ENCODE results near the gene HECTD4.
"Not testable (repeated sequence)": the region's sequence is repeated elsewhere in the genome, so short reads cannot be mapped to it uniquely, and the experiment has no call there.

Gene HECTD4

DNA sequence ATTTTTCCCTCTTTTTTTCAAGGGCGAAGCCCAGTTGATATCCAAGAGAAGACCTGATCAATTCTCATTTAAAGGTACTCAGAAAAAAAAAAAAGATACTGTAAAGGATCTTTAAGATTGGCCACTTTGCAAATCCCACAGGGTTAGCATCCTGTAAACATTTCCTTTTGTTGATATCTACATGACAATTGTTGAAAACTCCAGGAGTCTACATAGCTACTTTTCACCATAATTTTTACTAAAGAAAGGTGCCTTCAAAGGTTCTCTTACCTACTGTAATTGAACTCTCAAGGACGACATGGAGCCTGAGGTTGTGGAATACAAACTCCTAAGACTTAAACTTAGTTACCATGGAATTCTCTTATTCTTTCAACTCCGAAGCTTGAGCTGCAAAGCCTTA is 125.5 kb downstream of the HECTD4 start:
- no peak for DNase-seq

DNA sequence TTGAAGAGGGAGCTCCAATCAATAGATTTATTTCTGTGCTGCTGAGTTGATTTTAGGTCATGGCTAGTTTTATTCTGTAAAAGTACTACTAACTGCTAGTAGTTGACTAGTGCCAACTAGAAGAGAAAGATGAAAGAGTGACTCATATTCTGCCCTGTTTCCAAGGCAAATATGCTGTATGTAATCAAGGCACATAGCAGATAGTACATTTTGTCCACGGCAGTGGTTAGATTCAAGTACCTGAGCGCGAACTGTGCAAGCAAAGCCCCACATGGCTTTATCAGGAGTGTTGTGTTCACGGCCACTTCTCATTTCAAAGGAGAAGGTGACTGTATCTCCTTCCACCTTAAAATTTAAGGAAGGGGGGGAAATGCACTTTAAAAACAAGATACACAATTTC is 130.0 kb downstream of the HECTD4 start:
- no peak for DNase-seq

DNA sequence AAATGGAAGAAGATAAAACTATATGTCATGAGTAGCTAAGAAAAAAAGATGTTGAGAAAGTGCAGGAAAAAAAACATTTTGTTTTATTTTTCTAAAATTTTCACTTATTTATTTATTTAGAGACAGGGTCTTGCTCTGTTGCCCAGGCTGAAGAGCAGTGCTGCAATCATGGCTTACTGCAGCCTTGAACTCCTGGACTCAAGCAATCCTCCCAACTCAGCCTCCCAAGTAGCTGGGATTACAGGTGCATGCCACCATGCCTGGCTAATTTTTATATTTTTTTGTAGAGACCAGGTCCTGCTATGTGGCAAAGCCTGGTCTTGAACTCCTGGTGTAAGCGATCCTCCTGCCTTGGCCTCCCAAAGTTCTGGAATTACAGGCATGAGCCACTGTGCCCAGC is 137.3 kb downstream of the HECTD4 start:
- not testable (repeated sequence) for DNase-seq

DNA sequence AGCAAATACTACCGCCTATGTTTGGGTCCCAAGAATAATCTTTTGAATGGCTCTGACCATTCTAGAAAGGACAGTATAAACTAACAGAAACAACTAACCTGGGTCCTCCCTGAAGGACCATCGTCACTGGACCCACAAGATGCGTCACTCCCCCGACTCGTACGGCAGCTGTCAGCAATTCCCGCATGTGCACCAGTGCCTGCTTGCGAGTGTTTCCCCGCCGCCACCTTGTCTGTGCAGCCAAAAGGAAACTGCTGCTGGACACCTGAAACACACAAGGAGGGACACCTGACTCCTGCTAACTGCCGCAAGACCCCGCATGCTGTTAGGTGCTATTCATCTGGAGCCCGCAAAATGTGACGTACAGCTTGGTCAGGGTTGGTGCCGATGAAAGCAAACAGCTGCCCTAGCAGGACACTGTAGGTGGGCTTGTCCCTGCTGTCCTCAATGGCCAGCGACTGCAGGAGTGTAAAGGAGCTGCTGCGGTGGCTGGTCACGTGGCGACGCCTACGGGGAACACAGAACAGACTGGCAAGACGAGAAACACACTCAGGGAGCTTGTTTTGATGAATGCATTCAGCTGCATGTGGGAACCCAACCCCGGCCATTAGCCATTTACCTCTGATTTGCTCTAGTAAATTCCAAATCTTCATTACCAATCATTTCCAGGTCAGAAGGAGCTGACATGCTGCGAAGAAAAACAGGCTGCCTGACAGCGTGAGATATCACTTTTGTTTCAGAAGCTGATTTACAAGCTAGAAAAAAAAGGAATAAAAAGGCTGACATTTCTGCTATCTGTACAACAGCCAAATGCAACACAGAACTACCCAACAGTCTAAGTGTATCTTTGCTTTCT is 138.7 kb downstream of the HECTD4 start:
- no peak for DNase-seq

DNA sequence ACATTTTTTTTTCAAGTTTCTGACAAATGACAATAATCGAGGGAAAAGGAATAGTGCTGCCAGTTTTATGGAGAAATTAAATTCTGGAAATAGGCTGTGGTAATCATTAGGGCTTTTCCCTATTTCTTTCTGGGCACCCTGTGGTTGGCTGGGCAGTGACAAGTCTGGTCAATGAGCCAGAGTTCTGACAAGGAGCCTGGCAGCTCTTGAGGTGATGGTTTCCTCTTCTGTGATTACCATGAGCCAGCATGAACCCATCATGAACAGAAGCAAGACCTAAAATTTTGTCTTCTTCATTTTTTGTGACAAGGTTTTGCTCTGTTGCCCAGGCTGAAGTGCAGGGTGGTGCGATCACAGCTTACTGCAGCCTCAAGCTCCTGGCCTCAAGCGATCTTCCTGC is 141.1 kb downstream of the HECTD4 start:
- no peak for DNase-seq

DNA sequence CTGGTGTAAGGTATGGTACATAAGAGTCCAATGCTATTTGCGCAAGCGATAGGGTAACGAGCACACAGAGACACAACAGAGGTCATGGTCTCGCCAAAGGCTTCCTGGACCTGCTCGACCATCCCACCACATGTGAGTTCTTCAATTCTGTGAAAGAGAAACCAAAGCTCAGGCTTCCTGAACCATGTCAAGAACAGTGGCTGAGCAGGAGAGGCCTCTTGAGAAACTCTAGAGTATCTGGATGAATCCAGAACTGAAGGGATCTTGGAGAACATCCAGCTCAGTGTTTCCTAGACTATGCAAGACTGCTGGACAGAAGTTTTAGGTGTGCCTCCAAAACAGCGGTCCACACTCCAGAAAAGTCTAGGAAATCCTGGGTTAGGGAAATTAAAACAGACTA is 142.3 kb downstream of the HECTD4 start:
- DNase-seq, result no peak

DNA sequence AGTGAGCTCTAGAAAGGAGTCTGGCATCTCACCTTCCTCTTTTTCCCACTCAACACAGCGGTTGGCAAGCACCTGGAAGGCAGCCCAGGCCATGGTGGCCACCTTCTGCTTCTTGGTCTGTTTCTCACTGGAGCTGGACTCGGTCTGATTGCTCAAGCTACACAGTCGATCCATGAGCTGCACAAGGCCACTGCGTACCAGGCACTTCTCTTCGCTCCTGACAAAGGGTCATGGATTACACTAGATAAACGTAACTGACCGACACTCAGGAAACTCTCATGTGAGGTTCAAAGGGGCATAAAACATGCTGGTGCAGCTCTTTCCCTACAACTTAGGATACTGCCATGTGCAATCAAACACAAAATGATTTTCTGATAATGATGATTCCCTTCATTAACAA is 143.2 kb downstream of the HECTD4 start:
- DNase-seq, result no peak

DNA sequence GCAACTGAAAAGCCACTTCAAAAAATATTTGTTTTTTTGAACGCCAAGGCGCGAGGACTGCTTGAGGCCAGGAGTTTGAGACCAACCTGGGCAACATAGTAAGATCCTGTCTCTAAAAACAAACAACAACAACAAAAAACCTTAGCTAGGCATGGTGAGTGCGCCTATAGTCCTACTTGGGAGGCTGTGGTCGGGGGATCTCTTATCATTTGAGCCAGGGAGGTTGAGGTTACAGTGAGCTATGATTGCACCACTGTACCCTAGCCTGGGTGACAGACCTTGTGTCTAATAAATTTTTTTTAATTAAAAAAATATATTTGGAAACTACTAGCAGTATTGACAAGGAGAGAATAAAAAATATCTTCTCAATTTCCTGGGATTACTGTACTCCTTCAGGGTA is 143.8 kb downstream of the HECTD4 start:
- no peak for DNase-seq

DNA sequence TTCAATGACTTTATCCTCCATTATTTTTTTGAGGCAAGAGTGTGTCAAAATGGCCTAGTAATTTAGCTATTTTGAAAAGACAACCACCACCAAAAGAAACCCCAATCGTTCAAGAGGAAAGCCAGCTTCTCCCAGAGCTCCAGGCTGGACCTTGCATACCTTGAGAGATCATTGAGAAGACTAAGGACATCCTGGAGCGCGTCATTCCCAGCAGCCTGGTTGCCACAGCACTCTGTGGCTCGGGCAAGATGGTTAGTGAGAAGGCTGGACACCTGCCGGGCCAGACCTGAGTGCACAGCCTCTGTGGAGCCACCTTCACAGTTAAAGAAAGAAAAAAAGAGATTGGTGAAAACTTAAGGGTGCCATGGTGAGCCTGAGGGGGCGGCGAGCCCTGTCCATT is 145.4 kb downstream of the HECTD4 start:
- DNase-seq, result no peak

DNA sequence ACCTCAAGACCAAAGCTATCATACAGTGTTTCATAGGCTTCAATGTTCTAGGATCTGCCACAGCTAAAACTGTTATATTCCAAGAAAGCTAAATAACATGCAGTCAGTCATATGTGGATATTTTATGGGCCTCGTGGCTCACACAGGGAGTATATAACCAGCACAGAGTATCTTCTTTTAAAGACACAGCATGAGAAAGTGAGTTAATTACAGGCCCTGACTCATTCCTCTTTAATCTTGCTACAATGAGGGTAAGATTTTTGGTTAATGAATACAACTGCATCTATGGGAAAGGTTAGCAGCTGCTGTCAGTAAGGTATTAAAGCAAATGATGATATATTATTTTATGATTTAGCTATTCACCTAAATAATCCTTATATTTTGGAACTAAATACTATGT is 145.8 kb downstream of the HECTD4 start:
- no peak for DNase-seq

DNA sequence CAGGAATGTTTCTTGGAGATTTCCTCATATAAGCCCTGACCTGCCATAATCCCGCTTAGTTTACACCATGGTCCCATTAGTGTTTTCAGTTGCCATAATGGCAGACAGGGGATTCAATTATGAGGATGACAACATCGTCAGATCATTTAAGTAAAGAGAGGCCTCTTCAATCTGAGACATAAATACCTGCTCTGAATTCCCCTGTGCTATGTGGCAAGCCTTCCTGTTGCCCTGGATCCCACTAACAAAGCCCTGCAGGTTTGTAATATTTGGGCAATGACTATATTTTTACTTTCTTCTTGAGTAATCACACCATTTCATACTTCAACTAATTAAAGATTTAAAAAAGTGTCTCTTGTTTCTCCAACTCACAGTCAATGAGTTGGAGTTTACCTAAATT is 147.9 kb downstream of the HECTD4 start:
- no peak for DNase-seq

DNA sequence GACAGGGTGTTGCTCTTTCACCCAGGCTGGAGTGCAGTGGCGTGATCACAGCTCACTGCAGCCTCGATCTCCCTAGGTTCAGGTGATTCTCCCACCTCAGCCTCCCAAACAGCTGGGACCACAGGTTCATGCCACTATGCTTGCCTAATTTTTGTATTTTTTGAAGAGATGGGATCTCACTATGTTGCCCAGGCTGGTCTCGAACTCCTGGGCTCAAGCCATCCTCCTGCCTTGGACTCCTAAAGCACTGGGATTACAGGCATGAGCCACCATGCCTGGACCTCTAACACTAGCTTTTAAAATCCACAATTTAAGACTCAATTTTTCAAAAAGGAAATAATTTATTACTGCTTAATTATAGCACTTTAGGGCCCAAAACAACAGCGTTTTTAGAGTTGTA is 149.0 kb downstream of the HECTD4 start:
- DNase-seq, result no peak

DNA sequence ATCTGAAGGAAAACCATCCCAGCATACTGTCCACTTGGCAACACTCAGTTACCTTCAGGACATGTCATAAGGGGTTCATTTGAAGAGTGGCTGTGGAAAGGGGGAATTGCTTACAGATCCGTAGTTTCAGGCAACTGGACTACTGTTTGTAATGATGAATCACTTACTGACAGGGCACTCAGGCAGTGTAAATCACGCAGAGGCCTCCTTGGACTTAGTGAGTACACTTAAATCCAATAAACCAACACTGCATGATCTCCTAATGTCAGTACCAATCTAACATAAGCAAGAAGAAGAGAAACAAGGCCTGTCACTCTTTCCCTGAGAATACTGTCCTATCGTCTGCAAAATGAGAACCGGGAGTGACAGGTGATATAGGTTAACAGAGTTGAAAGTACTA is 152.1 kb downstream of the HECTD4 start:
- no peak for DNase-seq

DNA sequence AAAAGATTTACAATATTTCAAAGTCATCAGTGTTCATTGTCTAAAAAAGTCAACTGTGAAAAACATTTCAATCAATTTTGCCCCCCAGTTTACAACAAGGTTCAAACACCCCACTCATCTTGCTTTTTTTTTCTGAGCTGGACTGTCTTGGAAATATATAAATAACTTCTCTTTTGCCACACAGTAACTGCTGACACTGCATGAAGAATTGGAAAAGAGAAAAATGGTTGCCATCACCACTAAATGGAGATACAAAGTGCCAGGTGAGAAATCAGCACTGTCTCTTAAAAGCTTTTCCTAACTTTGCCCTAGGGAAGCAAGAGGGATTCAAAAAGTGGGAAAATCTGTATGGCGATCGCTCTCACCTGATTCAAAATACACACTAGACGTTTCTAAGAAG is 155.5 kb downstream of the HECTD4 start:
- no peak for DNase-seq

DNA sequence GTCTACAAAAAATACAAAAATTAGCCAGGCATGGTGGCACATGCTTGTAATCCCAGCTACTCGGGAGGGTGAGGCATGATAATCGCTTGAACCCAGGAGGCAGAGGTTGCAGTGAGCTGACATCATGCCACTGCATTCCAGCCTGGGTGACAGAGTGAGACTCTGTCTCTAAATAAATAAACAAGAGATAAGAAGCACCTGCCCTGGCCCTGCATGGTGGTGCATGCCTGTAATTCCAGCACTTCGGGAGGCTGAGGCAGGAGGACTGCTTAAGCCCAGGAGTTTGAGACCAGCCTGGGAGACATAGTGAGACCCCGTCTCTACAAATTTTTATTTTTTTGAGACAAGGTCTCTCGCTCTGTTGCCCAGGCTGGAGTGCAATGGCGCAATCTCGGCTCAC is 161.6 kb downstream of the HECTD4 start:
- DNase-seq, result not testable (repeated sequence)

DNA sequence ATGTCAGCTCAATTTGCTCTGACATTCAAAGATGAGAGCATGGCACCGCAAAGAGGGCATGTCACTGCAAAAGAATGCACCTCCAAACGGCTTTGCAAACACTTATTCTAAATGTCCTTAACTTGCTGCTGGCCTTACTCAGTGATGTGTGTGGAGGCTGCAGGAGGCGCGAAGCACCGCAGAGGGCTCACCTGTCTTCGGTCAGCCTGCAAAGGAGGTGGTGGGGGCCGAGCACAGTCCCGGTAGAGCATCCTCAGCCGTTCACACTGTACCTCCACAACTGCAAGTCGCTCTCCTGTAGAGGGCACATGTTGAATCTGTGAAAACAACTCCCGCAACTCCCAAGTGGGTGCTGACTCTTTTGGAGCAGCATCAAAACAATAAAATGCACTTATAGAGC is 163.0 kb downstream of the HECTD4 start:
- no peak for DNase-seq

DNA sequence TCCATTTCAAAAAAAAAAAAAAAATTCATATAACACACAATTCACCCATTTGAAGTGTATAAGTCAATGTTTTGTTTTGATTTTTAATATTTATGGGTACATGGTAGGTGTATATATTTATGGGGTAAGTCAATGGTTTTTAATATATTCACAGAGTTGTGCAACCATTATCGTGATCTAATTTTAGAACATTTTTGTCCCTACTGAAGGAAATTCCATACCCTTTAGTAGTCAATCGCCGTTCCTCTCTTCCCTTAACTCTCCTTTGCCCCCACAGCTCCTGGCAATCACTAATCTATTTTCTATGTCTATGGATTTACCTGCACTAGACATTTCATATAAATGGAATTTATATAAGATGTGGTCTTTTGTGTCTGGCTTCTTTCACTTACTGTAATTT is 164.1 kb downstream of the HECTD4 start:
- no peak for DNase-seq

DNA sequence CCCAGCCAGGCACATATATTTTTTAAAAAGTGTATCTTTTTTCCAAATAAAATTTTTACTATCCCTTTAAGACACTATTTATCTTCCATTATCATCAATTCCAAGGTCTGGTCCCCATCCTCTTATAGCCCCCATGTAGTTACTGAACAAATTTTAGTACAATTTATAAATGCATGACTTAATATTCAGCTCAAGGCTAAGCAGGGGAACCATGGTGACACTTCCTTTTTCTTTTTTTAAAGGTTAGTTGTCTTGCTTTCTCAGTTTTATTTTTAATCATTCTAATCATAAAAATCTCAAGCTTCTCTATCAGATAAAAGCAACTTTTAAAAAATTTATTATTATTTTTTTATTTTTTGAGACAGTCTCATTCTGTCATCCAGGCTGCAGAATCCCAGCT is 164.6 kb downstream of the HECTD4 start:
- no peak for DNase-seq

DNA sequence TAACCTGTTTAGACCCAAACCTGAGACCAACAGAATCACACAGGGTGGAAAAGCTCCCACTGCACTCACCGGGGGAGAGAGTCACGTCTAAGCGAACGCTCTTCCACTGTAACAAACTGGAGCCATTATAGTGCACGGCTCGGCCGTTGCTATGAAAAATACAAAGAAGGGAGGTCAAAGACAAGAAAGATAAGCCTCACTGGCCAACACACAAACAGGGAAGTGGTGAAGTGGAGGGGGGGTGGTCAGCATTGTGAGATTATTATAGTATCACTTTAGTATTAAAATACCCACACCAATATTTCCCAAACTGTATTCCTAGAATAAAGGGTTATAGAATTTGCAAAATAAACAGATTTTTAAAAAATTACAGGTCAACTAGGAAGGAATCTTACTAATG is 166.0 kb downstream of the HECTD4 start:
- DNase-seq, result no peak

DNA sequence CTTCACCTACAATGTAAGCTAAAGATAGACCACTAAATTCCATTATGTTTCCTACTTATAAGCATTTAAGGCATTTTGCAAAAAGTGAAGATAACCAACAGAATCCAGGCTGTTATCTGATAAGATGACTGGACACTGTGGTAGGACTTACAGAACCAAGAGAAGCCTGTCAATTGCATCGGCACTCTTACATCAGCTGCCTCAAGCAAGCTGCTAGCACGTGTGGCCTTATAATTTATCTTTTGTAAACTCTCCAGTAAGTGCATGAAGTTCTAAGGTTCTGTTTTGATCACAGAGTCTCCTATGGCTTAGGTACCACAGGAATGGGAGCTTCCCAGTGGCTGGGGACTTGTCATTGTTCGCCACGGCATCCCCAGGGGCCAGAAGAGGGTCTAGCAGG is 168.2 kb downstream of the HECTD4 start:
- no peak for DNase-seq

DNA sequence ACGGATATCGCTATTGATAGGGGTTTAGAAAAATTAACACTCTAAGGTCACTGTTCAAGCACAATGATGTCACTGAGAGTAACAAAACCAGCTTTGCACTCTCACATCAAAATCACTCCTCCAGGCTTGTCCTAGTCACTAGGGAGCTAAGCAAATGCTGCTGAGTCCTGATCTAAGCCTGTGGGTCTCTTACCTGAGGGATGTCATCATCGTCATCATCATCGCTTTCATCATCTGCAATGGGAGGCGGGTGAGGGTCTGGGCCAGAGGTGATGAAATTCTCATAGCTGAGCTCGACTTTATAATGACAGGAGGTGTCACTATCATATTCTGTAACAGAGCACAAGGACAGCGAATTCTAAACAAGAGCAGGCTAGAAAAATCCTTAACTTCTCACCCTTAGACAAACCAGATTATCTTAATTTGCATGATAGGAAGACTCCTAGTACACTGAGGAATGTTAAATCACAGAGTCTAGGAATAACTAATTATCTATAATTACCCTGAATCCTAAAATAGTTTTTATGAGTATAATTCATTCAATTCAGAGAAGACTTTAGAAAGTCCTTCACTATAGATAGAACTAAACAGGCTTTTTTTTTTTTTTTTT is 173.8 kb downstream of the HECTD4 start:
- DNase-seq, result no peak

DNA sequence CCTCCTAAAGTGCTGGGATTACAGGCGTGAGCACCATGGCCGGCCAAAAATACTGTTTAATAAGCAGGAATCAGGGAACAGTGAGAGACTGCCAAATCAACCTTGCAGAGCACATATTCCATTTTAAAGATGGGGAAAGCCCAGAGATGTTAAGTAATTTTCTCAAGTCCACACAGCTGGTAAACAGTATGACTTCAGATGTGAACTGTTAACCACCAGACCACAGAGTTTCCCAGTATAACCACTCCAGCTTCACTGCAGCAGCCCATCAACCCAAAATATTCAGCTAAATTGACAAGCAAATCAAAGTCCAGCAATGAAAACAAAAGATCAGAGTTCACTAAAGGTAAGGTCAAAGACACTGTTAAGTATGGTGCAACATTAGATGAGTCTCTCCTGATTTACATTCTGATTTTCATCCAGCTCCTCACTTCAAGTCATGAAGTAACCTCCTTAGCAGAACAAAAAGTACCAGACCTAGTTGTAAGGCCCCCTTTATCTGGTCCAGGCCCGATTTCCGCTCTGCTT is 174.8 kb downstream of the HECTD4 start:
- no peak for DNase-seq

DNA sequence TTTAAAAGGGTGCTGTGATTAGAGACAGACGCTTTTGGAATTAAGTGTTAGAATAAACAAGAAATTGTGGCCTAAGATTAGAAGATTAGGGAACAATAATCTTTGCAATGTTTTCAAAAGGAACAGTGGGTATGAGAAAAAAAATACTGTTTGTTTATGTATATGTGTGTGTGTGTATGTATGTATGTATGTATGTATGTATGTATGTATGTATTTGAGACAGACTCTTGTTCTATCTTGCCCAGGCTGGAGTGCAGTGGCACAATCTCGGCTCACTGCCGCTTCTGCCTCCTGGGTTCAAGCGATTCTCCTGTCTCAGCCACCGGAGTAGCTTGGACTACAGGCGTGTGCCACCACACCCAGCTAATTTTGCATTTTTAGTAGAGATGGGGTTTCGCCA is 175.3 kb downstream of the HECTD4 start:
- no peak for DNase-seq

DNA sequence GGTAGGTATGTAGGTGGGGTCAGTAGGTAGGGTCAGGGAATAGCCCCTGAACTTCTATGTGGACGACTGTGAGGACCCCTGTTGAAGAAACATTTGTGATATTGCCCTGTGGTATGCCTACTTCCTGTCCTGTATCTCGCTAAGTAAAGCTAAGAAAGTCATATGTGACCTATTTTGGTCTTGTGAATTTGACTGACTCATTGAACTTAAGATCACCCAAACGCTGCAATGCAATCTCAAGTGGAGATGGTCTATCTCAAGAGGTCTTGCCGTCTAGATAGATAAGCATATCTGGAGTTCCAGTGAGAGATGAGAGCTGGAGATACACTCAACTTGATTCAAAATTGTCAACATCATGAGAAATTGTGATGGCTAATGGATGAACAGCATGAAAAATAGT is 183.1 kb downstream of the HECTD4 start:
- no peak for DNase-seq
